22Rv1 (cell line): Measurements from ENCODE around the gene DPEP1.

Experiments used
- CTCF ChIP-seq: fragments of 450-650 bp; IDR thresholded peaks from 2 replicates; pipeline ENCODE4 v1.5.1; 2017; ENCODE audit warnings: mild to moderate bottlenecking
- ZFX ChIP-seq: fragments of 450-650 bp; IDR thresholded peaks from 2 replicates; pipeline ENCODE4 v1.6.1; 2017; ENCODE audit warnings: antibody characterized with exemption, borderline replicate concordance

DNA sequence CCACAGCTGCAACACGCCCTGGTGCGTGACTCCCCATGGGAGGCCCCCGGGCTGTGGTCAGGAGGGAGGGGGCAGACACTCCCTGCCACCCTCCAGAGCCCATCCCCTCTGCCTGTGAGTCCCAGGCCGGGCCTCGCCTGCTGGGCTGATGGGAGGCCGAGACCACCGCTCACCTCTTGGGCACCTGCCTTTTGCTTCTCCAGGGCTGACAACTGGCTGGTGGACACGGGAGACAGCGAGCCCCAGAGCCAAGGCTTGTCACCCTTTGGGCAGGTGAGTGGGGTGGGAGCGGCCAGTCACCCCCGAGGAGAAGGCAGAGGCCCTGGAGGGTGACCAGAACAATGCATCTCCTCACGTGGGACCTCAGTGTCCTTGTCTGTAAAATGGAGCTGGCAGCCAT is 23.2 kb downstream of the DPEP1 start:
- TF ChIP-seq CTCF (no peak), ZFX (no peak)
